H1 (cell line): ENCODE data around the gene PMM1. TPM values are rescaled to one million over a fixed set of nuclear protein-coding genes. Genes with fewer than 3 reads are reported as not detected.

Source experiments
- CTCF ChIA-PET: fragments of 300-600 bp; sonication (Branson Sonifier 250); formaldehyde crosslinking; loops from one replicate; lab custom pipeline; 2021; ENCODE audit not compliant: partially characterized antibody; lab: Charles Lee
- POLR2A ChIA-PET: fragments of 300-600 bp; sonication (Branson Sonifier 250); formaldehyde crosslinking; loops from one replicate; lab custom pipeline; 2021; ENCODE audit warnings: inconsistent platforms; ENCODE audit not compliant: partially characterized antibody; lab: Charles Lee
- DNase-seq, 2 experiments: peaks; one replicate each; pipeline versions ENCODE4 v3.0.0 to v3.0.0-alpha.2; 2010 to 2022; ENCODE audit warnings: low spot score in 2 of 2, low read depth in 1 of 2, mixed read lengths in 1 of 2
- FAIRE-seq: peaks from 2 replicates; lab custom pipeline; 2011; peaks lifted over from hg19 to GRCh38; lab: Jason Lieb, UNC
- H2AFZ ChIP-seq: 2 replicates; pipeline ENCODE4 v1.8.1; 2012; ENCODE audit warnings: low read length, inconsistent platforms
- H2AK5ac ChIP-seq: 2 replicates; pipeline ENCODE4 v1.6.1; 2013; ENCODE audit warnings: low read depth, low read length
- H2BK120ac ChIP-seq: replicated peaks from 2 replicates; pipeline ENCODE3; 2013; ENCODE audit warnings: low read depth, low read length, inconsistent platforms
- H2BK12ac ChIP-seq: 2 replicates; pipeline ENCODE4 v1.6.1; 2013; ENCODE audit warnings: low read depth, low read length
- H2BK15ac ChIP-seq: 2 replicates; pipeline ENCODE4 v1.6.1; 2013; ENCODE audit warnings: low read length
- H2BK20ac ChIP-seq: 2 replicates; pipeline ENCODE4 v1.6.1; 2013; ENCODE audit warnings: low read length
- H2BK5ac ChIP-seq: 2 replicates; pipeline ENCODE4 v1.6.1; 2013; ENCODE audit warnings: low read depth, low read length
- H3K14ac ChIP-seq: 2 replicates; pipeline ENCODE4 v1.6.1; 2013; ENCODE audit warnings: inconsistent platforms; ENCODE audit not compliant: insufficient read length
- H3K18ac ChIP-seq: 2 replicates; pipeline ENCODE4 v1.6.1; 2013; ENCODE audit warnings: low read length; ENCODE audit errors: extremely low read depth
- H3K23ac ChIP-seq: 2 replicates; pipeline ENCODE4 v1.6.1; 2013; ENCODE audit warnings: inconsistent platforms; ENCODE audit not compliant: insufficient read length
- H3K23me2 ChIP-seq: 2 replicates; pipeline ENCODE4 v1.6.1; 2013; ENCODE audit warnings: low read depth, low read length
- H3K27ac ChIP-seq: 2 replicates; pipeline ENCODE4 v1.6.1; 2011; ENCODE audit warnings: low read depth, low read length, inconsistent platforms
- H3K27me3 ChIP-seq, 4 experiments: replicated peaks in 1 of 4; 1 replicate in 1 of 4; 2 replicates in 3 of 4; pipeline versions ENCODE4 v1.6.1 to v1.8.1; 2011 to 2013; ENCODE audit warnings: low read length in 3 of 4, mild to moderate bottlenecking in 3 of 4, inconsistent platforms in 2 of 4, mixed read lengths in 2 of 4, moderate library complexity in 1 of 4; ENCODE audit not compliant: control insufficient read depth in 3 of 4, insufficient read depth in 3 of 4; ENCODE audit errors: extremely low read depth in 1 of 4
- H3K36me3 ChIP-seq, 4 experiments: 2 replicates each; pipeline versions ENCODE4 v1.6.1 to v1.8.1; 2011 to 2013; ENCODE audit warnings: mild to moderate bottlenecking in 4 of 4, low read length in 3 of 4, moderate library complexity in 2 of 4, control low read depth in 1 of 4, inconsistent platforms in 1 of 4; ENCODE audit not compliant: insufficient read depth in 4 of 4, control insufficient read depth in 2 of 4
- H3K4ac ChIP-seq: replicated peaks from 2 replicates; pipeline ENCODE3; 2013; ENCODE audit warnings: low read length, low read depth, mixed read lengths, inconsistent platforms; ENCODE audit not compliant: insufficient read length
- H3K4me1 ChIP-seq, 4 experiments: replicated peaks in 1 of 4; 1 replicate in 1 of 4; 2 replicates in 3 of 4; pipeline versions ENCODE4 v1.6.1 to v1.8.1; 2011 to 2013; ENCODE audit warnings: low read length in 3 of 4, inconsistent platforms in 2 of 4, mixed read lengths in 1 of 4; ENCODE audit not compliant: insufficient read depth in 4 of 4, control insufficient read depth in 3 of 4
- H3K4me2 ChIP-seq, 2 experiments: 2 replicates each; pipeline versions ENCODE4 v1.6.1 to v1.8.1; 2011 to 2013; ENCODE audit warnings: low read depth in 2 of 2, low read length in 2 of 2, control low read depth in 1 of 2, inconsistent platforms in 1 of 2, mild to moderate bottlenecking in 1 of 2; ENCODE audit not compliant: insufficient read depth in 1 of 2
- H3K4me3 ChIP-seq, 4 experiments: fragments of 200-600, 300-600 bp in 1 of 4; sonication (generic), shearing (Covaris generic), sonication (Bioruptor Twin) in 1 of 4; 2 replicates each; pipeline versions ENCODE4 v1.5.1 to v1.8.1; 2011 to 2016; ENCODE audit warnings: low read length in 4 of 4, low read depth in 3 of 4, control low read depth in 2 of 4, inconsistent platforms in 2 of 4, mild to moderate bottlenecking in 2 of 4, mixed read lengths in 1 of 4, moderate library complexity in 1 of 4; ENCODE audit not compliant: insufficient read depth in 2 of 4; ENCODE audit errors: extremely low read depth in 1 of 4
- H3K56ac ChIP-seq: replicated peaks from 2 replicates; pipeline ENCODE3; 2013; ENCODE audit warnings: low read depth, mild to moderate bottlenecking, mixed read lengths, low read length, inconsistent platforms; ENCODE audit not compliant: insufficient read length
- H3K79me1 ChIP-seq: 2 replicates; pipeline ENCODE4 v1.6.1; 2013; ENCODE audit warnings: low read depth, low read length, control low read depth
- H3K79me2 ChIP-seq, 2 experiments: 2 replicates each; pipeline versions ENCODE4 v1.6.1 to v1.8.1; 2012 to 2013; ENCODE audit warnings: low read length in 2 of 2, mild to moderate bottlenecking in 2 of 2, inconsistent platforms in 1 of 2; ENCODE audit not compliant: insufficient read depth in 2 of 2, control insufficient read depth in 1 of 2
- H3K9ac ChIP-seq, 4 experiments: replicated peaks in 1 of 4; 1 replicate in 1 of 4; 2 replicates in 3 of 4; pipeline versions ENCODE4 v1.6.1 to v1.8.1; 2011 to 2013; ENCODE audit warnings: low read depth in 3 of 4, low read length in 3 of 4, control low read depth in 2 of 4, mild to moderate bottlenecking in 2 of 4, moderate library complexity in 2 of 4, inconsistent platforms in 1 of 4; ENCODE audit errors: extremely low read depth in 1 of 4
- H3K9me3 ChIP-seq, 2 experiments: 2 replicates each; pipeline versions ENCODE4 v1.6.1 to v1.8.1; 2012 to 2013; ENCODE audit warnings: mild to moderate bottlenecking in 2 of 2, moderate library complexity in 2 of 2, control low read depth in 1 of 2, inconsistent platforms in 1 of 2, low read depth in 1 of 2, low read length in 1 of 2, mixed read lengths in 1 of 2; ENCODE audit not compliant: insufficient read depth in 2 of 2
- H4K20me1 ChIP-seq, 2 experiments: replicated peaks in 1 of 2; 2 replicates each; pipeline versions ENCODE3 to v1.8.1; 2011 to 2013; ENCODE audit warnings: inconsistent platforms in 2 of 2, low read length in 2 of 2, mild to moderate bottlenecking in 1 of 2; ENCODE audit not compliant: insufficient read depth in 2 of 2, control insufficient read depth in 1 of 2
- H4K5ac ChIP-seq: 2 replicates; pipeline ENCODE4 v1.6.1; 2013; ENCODE audit warnings: low read length, low read depth, mixed read lengths, inconsistent platforms; ENCODE audit not compliant: insufficient read length
- H4K8ac ChIP-seq: 2 replicates; pipeline ENCODE4 v1.8.0; 2013; ENCODE audit warnings: mild to moderate bottlenecking, moderate library complexity, low read length, inconsistent platforms; ENCODE audit not compliant: insufficient read depth; ENCODE audit errors: extremely low read depth
- H4K91ac ChIP-seq: replicated peaks from 2 replicates; pipeline ENCODE3; 2013; ENCODE audit warnings: low read length, mixed read lengths, inconsistent platforms; ENCODE audit not compliant: insufficient read length
- ASH2L ChIP-seq: fragments of 200-600, 300-600 bp; sonication (generic); IDR thresholded peaks from one replicate; pipeline ENCODE4 v1.7.1; 2017; ENCODE audit warnings: low read length
- CHD1 ChIP-seq: IDR thresholded peaks from 2 replicates; pipeline ENCODE4 v1.6.1; 2012; ENCODE audit warnings: low read depth, low read length, improper control_type of control experiment
- CHD2 ChIP-seq: IDR thresholded peaks from 2 replicates; pipeline ENCODE4 v1.6.1; 2012; ENCODE audit warnings: low read length, improper control_type of control experiment
- CTBP2 ChIP-seq: IDR thresholded peaks from 2 replicates; pipeline ENCODE4 v1.7.0; 2011; ENCODE audit warnings: borderline replicate concordance, mild to moderate bottlenecking, moderate library complexity, mixed read lengths, low read length; ENCODE audit not compliant: insufficient read depth, insufficient read length
- GABPA ChIP-seq: IDR thresholded peaks from 2 replicates; pipeline ENCODE4 v1.6.1; 2011; ENCODE audit warnings: mild to moderate bottlenecking, low read length, moderate library complexity, borderline replicate concordance; ENCODE audit not compliant: insufficient read depth
- RFX5 ChIP-seq: IDR thresholded peaks from 2 replicates; pipeline ENCODE4 v1.6.1; 2011; ENCODE audit warnings: low read depth, low read length, improper control_type of control experiment, borderline replicate concordance
- SIX5 ChIP-seq: IDR thresholded peaks from 2 replicates; pipeline ENCODE4 v1.6.1; 2011; ENCODE audit warnings: mild to moderate bottlenecking, low read depth, low read length
- TEAD4 ChIP-seq: IDR thresholded peaks from 2 replicates; pipeline ENCODE4 v1.6.1; 2012; ENCODE audit warnings: low read depth, low read length, inconsistent platforms, mixed read lengths
- WGBS, 2 experiments: shearing (Covaris generic) in 1 of 2; methylation state at CpG; one replicate each; pipeline versions ENCODE4 v1.1.6 to v1.1.7; 2013 to 2015; ENCODE audit warnings: low lambda C conversion rate in 2 of 2, mixed read lengths in 2 of 2, inconsistent platforms in 1 of 2, low coverage in 1 of 2, missing lambda C conversion rate in 1 of 2; ENCODE audit not compliant: insufficient replicate concordance in 2 of 2, insufficient coverage in 1 of 2, insufficient read length in 1 of 2; ENCODE audit errors: extremely low coverage in 1 of 2, missing lambda C conversion rate in 1 of 2; 5-methylcytosine and 5-hydroxymethylcytosine counted together
- polyA plus RNA-seq, 7 experiments: library from polyadenylated mRNA; depleted of rRNA in 3 of 7; stranded (reverse) in 5 of 7; unstranded in 2 of 7; fragments of >200 nt in 5 of 7; fragments of 200-250 nt in 2 of 7; gene quantifications; 1 replicate in 5 of 7; 2 replicates in 1 of 7; 4 replicates in 1 of 7; pipeline versions ENCODE4 v1.2.1 to v1.2.3, GENCODE V29; 2011 to 2013; ENCODE audit warnings: missing spikeins in 2 of 7, mixed read lengths in 2 of 7
- total RNA-seq: library from RNA; stranded (reverse); fragmentation: NEBNext Ultra II Directional; extraction: Animal tissue kit (Norgen Biotek cat#: 25700); gene quantifications from 2 replicates; pipeline ENCODE4 v1.2.1, GENCODE V29; 2021
- TF ChIP-seq, protein P1 (sequence below), 3 experiments: IDR thresholded peaks; 1 replicate in 2 of 3; 2 replicates in 1 of 3; pipeline versions ENCODE4 v1.5.1 to v1.6.1; 2011; ENCODE audit warnings: low read length in 3 of 3, mild to moderate bottlenecking in 3 of 3, inconsistent platforms in 2 of 3, low read depth in 1 of 3, moderate library complexity in 1 of 3; ENCODE audit not compliant: insufficient read depth in 1 of 3; ENCODE audit errors: control extremely low read depth in 1 of 3

Gene PMM1
- total and polyA plus RNA-seq, 2 of the 8 experiments (the other 6 are each of a cell fraction or from before 2014, with no cell fraction given), result 11.3 to 20.0 TPM

DNA sequence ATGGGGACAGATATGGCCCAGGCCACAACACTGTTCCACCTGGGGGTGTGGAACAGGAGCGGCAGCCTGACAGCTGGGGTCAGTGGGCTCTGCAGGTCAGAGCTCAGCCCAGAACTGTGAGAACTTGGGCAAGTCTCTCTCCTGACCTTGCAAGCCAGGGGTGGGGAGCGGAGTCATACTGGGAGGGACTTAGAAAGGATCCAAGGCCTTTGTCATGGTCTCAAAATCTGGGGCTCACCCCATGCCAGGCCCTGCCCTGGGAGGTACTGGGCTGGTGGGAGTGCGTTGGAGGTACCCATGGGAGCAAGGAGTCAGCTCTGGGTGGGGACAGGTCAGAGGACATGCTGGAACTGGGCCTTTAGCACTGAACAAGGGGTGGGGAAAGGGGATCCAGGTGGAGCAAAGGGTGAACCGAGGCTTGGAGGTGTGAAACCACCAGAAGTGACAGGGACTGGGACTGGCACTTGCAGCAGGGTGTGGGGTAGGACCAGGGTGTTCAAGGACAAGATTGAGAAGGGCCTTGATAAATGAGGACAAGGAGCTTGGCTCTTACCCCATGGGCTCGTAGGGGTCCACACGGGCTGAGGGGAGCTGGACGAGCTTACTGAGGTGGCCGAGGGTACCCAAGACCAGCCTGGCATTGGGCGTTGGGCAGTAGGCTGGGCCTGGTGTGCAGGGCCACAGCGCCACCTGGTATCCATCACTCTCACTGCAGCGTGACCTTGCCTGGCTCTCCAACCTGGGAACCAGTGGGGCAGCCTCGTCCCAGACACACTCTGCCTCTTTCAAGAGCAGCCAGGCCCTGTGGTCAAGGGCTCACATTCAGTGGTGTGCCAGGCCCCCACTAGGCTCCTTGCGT lies 7.4 kb upstream of the PMM1 start:
- Histone ChIP-seq H2AFZ (no peak overlapping the region), H3K4ac (no peak overlapping the region), H4K8ac (no peak overlapping the region), H3K79me2 (no peaks in the 10 kb centered on the region), H2BK15ac (no peak overlapping the region), H3K36me3 (peaks cover 2 to 5% (median 3%) of the 10 kb centered on the region in 4 experiments; a peak in 4 of 8 replicates), H4K5ac (no peak overlapping the region), H2AK5ac (no peak overlapping the region), H3K4me2 (no peak overlapping the region), H2BK5ac (no peak overlapping the region), H3K27ac (no peak overlapping the region), H3K9me3 (peaks cover 0 to 3% of the 10 kb centered on the region in 2 experiments; a peak in 1 of 4 replicates), H3K14ac (no peak overlapping the region), H3K4me3 (no peak overlapping the region), H2BK20ac (no peak overlapping the region), H3K23me2 (no peaks in the 10 kb centered on the region), H4K20me1 (peaks cover 3 to 6% of the 10 kb centered on the region in 2 experiments), H3K56ac (no peak overlapping the region), H2BK120ac (no peak overlapping the region), H3K23ac (no peak overlapping the region), H4K91ac (no peak overlapping the region), H2BK12ac (no peak overlapping the region), H3K18ac (no peak overlapping the region), H3K27me3 (no peaks in the 10 kb centered on the region), H3K79me1 (no peaks in the 10 kb centered on the region), H3K4me1 (0 out of 7 replicates have a peak, but pooled peaks cover 0 to 2% (median 0%) of the 10 kb centered on the region in 4 experiments), H3K9ac (no peak overlapping the region)
- ChIA-PET CTCF (interaction anchor here (0.5 to 7.4 kb wide), 44 partner anchors 8 to 285 kb away, joined by 3 to 164 read pairs (median 6); partner anchors contain the start of genes CSDC2, PMM1 and POLR3H), POLR2A (interaction anchor here (0.7 to 3.2 kb wide), 16 partner anchors 9 to 70 kb away, joined by 3 to 25 read pairs (median 4); partner anchors contain the start of genes CSDC2, DESI1 and XRCC6)
- 66% methylated on average over 13 of the region's 13 CpGs; no CpG with 5 or more reads in 1 of the 2 experiments for WGBS, 2 experiments
- peak; percentile 54 to 87 for DNase-seq
- FAIRE-seq, result peak; percentile 69
- TF ChIP-seq SIX5 (no peak), ASH2L (no peak), RFX5 (no peak), TEAD4 (peak; percentile 42; the same call in 1 of the 2 replicates), CHD2 (no peak), GABPA (peak; percentile 67; the same call in 1 of the 2 replicates), CHD1 (no peak), CTBP2 (no peak)
- TF ChIP-seq, protein P1, sequence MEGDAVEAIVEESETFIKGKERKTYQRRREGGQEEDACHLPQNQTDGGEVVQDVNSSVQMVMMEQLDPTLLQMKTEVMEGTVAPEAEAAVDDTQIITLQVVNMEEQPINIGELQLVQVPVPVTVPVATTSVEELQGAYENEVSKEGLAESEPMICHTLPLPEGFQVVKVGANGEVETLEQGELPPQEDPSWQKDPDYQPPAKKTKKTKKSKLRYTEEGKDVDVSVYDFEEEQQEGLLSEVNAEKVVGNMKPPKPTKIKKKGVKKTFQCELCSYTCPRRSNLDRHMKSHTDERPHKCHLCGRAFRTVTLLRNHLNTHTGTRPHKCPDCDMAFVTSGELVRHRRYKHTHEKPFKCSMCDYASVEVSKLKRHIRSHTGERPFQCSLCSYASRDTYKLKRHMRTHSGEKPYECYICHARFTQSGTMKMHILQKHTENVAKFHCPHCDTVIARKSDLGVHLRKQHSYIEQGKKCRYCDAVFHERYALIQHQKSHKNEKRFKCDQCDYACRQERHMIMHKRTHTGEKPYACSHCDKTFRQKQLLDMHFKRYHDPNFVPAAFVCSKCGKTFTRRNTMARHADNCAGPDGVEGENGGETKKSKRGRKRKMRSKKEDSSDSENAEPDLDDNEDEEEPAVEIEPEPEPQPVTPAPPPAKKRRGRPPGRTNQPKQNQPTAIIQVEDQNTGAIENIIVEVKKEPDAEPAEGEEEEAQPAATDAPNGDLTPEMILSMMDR (IDR thresholded peaks at IDR 0.05; ENCODE audit: control extremely low read depth in 1 of 3, insufficient read depth in 1 of 3, low read depth in 1 of 3, low read length in 3 of 3), result peak; percentile 96 to 100 (median 98)
